ENCODE data around the gene TMEM30B. TPM values are rescaled to one million over a fixed set of nuclear protein-coding genes. Genes with fewer than 3 reads are reported as not detected.
A peak's percentile ranks its signal among the peaks of the same experiment; 100 is the strongest.

TMEM30B gene
- total and polyA plus RNA-seq, 10 of the 15 experiments (the other 5 are each of a cell fraction or from before 2014, with no cell fraction given) = 0.10 TPM; not detected in 9

DNA sequence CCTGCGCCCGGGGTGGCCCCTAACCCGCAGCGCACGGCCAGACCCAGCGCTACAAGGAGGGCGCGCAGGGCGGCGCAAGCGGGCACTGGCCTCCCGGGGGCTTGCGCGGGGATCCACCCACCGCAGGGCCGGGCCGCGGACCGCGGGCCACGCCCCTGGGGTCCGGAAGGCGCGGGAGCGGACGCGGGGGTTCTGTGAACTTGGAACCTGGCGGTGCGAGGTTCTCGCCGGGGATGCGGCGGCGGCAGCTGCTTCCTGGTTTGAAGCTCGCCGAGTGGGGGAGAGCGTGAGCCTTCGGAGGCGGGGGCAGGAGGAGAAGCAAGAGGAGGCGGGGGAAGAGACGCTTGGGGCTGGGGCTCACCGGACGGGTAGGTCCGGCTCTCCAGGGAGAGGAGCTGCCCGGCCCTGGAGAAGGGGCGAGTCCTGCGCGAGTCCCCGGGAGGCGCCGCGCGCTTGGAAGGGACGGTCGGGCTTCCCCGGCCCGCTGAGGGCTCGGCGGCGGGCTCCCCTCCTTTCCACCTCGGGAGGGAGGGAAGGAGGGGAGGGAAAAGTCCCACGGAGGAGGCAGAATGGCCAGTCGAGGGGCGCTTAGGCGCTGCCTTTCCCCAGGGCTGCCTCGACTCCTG lies 40.4 kb upstream of the TMEM30B start, which contains the start of gene PRKCH (continued):
- peak; percentile 86 for TF ChIP-seq IKZF1 (conservative IDR thresholded peaks at IDR 0.05)
- no peak for TF ChIP-seq BCL3 (IDR thresholded peaks at IDR 0.05; ENCODE audit: borderline replicate concordance, insufficient read depth, low read depth, low read length, poor library complexity, severe bottlenecking)
- peak; percentile 31; the same call in 1 of the 2 replicates for TF ChIP-seq BACH1 (IDR thresholded peaks at IDR 0.05; ENCODE audit: borderline replicate concordance)
- TF ChIP-seq PML (IDR thresholded peaks at IDR 0.05; ENCODE audit: low read length) = no peak
- TF ChIP-seq ZBTB33 (IDR thresholded peaks at IDR 0.05) = no peak; the same call in 1 of the 2 replicates
- no peak for TF ChIP-seq MTA3 (IDR thresholded peaks at IDR 0.05; ENCODE audit: borderline replicate concordance, low read length)
- TF ChIP-seq POLR2AphosphoS5 (IDR thresholded peaks at IDR 0.05; ENCODE audit: low read length) = peak; percentile 59
- TF ChIP-seq NR2F1 (conservative IDR thresholded peaks at IDR 0.05) = peak; percentile 79
- no peak for TF ChIP-seq E2F4 (IDR thresholded peaks at IDR 0.05; ENCODE audit: low read depth, low read length)
- 0 out of 2 replicates have a peak, but pooled peaks have one; percentile 14 for TF ChIP-seq EED (IDR thresholded peaks at IDR 0.05; ENCODE audit: low read depth)
- peak; percentile 44 for TF ChIP-seq RELA (IDR thresholded peaks at IDR 0.05; ENCODE audit: borderline replicate concordance, partially characterized antibody)
- TF ChIP-seq TCF7 (IDR thresholded peaks at IDR 0.05; ENCODE audit: borderline replicate concordance) = no peak
- TF ChIP-seq REST (IDR thresholded peaks at IDR 0.05; ENCODE audit: low read depth, low read length) = no peak
- TF ChIP-seq SIN3A (IDR thresholded peaks at IDR 0.05; ENCODE audit: low read depth, low read length) = no peak
